CD4-positive, alpha-beta T cell treated with Interleukin-15 for 1 hour (primary cell): ENCODE data around the gene SMYD1.

Experiments used
- DNase-seq: peaks from one replicate; pipeline ENCODE4 v3.0.0-alpha.2; 2020

Gene SMYD1

DNA sequence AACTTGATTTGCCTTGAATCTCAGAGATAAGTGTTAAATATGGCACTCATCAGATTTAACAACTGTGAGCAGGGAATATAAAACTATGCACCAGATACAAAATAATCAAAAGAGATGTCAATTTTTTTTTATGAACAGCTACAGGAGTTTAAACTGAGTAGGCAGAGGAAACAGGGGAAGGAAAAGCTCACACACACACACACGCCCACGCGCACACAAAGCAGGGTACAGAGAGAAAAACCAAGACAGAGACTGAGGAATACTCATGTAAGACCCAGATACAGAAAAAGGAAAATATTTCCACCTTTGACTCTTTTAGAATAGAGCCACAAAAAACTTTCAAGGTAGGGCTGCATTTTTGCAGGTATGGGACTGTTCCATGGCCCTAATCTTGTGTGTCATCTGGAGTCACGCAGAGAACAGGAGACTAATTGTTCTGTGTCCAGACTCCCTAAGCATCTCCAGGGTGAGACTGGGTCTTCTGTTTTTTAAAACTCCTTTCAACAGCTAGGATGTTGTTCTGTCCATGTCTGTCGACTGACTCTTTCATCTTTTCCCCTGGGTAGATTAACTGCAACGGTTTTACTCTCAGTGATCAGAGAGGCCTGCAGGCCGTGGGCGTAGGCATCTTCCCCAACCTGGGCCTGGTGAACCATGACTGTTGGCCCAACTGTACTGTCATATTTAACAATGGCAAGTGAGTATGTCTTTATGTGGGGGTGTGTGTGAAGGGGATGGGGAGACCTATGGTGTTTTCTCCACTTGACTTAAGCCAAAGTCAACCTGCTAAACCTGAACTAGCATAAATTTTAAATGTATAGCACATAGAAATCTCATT lies 23.0 kb downstream of the SMYD1 start:
- DNase-seq: no peak

GRCh38 chr2:88091943-88092342 lies 24.3 kb downstream of the SMYD1 start:
- DNase-seq: no peak

DNA sequence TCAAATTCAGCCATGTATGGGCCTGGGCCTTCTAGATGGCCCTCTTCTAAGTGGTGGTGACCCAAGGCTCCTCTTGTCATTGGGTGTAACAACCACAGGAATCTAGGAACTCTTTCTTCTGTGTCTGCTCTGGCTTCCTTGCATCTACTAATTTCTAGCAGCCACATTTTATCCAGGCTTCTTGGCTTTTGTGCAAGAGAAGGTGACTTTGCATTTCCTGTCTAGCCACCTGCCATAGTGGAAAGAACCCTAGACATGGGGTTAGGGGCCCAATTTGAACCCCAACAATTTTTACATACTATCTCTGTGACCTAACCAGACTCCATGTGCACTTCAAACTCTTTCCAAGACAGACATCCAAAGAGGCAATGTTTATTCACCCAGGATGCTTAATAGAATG lies 25.1 kb downstream of the SMYD1 start:
- DNase-seq: no peak

GRCh38 chr2:88095022-88095421 lies 27.4 kb downstream of the SMYD1 start:
- DNase-seq: no peak

GRCh38 chr2:88096708-88097107 lies 29.1 kb downstream of the SMYD1 start:
- no peak for DNase-seq

DNA sequence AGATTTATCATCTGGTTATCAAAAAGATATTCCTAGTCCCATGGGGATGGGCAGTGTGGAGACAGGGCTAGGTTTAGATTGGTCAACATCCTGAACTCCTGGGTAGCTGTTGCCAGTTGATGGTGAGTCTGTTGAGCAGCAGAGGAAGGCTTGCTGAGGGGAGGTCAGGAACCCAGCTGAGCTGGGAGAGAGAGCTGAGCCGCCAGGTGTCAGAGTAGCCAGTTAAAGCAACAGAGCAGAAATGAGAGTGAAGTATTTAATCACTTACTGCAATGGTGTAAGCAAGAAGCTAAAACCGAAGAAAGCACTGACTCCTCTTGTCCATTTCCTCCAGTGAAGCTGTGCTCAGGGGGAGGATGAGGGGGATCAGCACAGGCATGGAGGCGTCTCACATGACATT lies 29.6 kb downstream of the SMYD1 start:
- no peak for DNase-seq

DNA sequence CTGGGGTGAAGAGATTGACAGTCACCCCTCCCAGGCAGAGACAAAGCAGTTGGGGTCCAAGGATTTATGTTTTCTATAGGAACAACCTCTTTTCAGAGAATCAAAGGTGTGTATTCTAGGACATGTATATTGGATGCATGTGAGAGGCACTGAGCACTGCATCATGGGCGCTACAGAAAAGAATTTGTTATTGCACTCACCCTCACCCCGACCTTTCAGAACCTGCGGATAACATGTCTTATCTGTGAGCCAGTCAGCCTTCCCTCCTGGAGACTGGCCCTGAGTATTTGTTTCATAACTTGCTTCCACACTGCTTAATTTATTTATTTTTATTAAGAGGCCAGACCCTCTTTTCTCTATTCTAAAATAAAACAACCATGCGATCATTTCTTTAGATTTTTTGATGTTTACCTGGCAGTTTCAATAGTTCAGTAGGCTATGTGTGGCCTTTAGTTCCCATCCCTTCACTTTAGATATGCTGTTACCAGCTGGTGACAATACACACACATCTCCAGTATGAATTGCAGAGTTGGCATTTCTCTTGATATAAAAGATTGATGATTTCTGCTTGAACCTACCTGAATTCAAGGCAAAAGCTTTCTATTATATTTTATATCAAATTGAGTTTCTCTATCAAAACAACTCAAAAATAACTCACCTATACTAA lies 30.4 kb downstream of the SMYD1 start:
- DNase-seq: no peak

GRCh38 chr2:88098558-88098900 lies 30.9 kb downstream of the SMYD1 start:
- DNase-seq: no peak

DNA sequence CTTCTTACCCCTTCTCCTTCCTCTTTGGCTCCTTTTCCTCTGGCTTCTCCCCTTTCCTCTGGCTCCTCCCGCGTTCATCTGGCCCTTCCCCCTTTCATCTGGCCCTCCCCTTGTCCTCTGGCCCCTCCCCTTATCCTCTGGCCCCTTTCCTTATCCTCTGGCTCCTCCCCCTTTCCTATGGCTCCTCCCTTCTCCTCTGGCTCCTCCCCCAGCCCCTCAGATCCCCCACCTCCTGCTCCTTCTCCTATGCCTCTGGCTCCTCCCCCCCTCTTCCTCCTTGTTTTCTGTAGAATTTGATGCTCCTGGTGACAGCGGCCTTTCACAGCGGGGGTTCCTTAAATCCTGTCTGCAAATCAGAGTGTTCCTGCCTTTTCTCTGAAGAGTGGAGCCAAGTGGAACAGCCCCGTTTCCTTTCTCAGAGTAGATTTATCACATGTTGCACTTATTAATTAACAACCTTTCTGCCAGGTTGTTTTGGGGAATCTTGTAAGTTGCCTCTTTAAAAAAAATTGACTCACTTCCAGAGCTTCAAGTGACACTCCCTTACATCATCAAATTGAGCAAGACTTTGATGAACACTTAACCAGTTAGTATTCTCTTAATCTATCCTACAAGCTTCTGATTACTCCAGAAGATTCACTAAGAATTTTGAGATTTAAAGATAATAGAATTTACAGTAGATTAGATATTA lies 32.3 kb downstream of the SMYD1 start:
- no peak for DNase-seq

DNA sequence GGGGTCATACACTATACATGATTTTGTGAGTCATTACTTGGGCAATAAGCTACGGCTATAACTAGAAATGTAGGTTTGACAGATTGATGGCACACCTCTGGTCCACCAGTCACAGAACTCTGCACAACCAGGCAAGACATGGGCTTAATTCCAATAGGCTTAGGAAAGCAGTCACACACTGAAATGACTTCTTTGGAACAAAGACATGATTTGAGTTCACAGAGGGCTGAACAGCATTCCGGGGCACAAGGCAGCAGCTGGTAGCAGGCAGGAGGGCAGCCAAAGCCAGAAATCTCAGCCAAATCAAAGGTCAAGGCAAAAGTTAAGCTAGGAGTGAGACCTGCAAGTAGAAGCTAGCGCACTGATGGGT lies 32.8 kb downstream of the SMYD1 start:
- no peak for DNase-seq

GRCh38 chr2:88108796-88109195 lies 41.2 kb downstream of the SMYD1 start:
- DNase-seq: no peak

DNA sequence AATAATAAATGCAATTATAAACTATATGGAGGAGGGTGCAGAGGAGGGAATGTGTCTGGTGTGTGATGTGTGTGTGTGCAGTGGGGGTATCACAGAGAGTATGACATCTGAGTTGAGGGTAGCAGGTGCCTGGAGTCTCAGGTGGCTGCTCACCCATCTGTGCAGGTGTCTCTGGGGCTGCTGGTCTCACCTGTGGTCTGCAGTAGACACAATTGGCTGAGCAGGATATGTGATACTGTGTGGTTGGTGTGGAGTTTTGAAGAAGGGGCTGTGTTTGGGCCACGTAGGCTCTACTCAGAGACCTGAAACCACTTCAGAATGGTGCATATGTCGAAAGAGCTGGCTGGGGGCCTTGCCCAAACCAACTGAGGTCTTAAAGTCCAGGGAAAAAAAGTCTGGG lies 43.2 kb downstream of the SMYD1 start:
- DNase-seq: no peak

DNA sequence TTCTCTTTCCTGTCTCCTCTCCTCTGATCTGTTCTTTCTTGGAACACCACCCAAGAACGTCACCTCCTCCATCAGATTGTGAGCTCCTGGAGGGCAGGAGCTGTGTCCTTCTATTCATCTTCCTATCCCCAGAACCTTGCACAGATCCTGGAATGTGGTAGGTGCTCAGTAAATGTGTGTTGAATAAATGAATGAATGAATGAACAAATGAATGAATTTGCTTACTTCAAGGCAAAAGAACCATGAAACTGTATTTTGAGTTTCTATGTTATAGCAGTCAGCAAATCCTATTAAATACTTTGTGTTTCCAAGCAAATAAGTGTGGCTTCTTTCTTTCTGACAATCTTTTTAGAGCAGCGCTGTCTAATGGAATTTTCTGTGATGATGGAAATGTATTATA lies 45.4 kb downstream of the SMYD1 start:
- no peak for DNase-seq

DNA sequence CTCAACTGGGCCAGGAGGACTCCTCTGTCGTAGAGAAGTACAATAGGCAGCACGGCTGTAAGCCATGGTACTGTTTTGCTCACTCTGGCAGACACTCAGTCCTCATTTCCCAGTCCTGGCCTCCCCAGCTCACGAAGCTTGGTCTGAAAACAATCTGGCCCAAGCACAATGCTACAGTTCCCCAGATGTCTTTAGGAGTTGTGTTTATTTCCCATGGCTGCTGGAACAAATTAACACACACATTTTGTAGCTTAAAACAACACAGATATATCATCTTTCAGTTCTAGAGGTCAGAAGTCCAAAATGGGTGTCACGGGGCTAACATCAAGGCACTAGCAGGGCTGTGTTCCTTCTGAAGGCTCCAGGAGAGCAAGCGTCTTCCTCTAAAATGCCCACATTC lies 47.3 kb downstream of the SMYD1 start:
- DNase-seq: no peak

DNA sequence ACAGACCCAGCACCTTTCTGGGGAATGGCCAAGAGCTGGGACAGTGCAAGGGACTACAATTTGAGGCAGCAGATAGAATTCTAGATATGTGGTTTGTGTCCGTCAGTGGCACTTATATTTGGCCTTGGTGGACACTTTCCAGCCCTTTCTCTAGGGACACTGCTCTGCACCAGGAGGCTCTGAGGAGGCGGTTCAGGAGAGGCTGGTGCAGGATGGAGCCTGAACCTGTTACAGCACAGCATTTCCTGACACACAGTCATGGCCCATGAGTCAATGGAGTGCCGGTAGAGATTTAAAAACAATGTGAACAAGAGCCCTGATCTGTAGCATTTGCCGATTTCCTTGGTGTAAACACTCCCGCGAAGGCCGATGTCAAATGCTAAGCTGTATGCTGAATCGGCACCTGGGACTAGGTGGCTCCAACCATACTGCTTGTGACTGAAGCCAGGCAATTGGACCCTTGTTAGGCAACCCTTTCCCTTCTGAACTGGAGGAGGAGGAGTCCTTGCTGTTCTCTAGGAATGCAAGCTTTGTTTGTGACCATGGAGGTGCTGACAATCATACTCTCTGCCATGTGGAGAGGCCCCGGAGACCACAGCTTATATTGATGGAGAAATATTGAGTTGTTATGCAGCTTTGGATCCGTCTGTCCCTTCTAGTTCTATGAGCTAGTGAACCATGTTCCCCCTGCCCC lies 48.3 kb downstream of the SMYD1 start:
- DNase-seq: no peak

DNA sequence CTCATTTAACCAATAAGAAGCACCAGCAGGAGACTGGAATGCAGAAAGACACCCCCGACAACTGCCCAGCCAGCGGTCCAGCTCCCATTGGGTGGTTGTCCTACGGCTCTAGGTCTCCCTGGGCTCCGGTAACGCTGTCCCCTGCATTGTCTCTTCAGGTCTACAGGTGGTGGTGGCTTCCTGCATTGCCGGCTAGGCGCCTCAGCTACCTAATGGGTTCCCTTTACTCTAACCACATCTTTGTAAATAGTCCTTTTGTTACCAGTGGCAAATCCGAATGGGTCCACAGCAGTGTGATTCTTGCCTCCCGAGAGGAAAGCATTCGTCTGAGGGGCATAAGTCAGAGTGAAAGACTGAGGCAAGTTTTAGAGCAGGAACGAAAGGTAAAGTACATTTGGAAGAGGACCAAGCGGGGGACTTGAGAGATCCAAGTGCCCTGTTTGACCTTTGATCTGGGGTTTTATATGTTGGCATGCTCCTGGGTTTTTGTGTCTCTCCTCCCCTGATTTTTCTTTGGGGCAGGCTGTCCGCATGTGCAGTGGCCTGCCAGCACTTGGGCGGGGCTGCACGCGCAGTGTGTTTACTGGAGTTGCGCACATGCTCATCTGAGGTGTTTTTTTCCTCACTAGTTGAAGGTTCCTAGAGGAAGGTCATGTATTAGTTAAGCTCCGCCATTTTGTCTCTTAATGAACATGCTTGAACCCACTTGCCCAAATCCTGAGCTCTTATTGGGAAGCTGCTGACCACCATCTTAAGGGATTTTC lies 49.2 kb downstream of the SMYD1 start:
- DNase-seq: no peak

- DNase-seq: no peak
Measured at GRCh38 chr2:88117973-88118372, 50.3 kb downstream of the SMYD1 start.

DNA sequence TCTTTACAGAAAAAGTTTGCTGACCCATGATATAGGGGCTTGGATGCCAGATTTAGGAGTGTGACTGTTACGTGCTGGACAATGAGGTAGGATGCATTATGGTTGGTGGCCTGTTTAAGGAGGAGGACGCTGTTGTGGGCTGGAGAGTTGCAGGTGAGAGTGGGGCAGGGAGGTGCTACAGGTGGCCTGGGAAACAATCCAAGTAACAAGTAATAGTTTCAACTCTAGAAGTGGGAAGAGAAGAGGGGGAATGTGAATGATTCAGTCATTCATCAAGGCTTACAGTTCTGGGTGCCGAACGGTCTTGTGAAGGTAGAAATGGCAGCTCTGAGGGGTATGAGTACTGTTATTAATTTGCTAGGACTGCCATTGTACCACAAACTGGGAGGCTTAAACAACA lies 54.1 kb downstream of the SMYD1 start:
- no peak for DNase-seq

- DNase-seq: no peak
Measured at GRCh38 chr2:88122141-88122884, 54.7 kb downstream of the SMYD1 start.

DNA sequence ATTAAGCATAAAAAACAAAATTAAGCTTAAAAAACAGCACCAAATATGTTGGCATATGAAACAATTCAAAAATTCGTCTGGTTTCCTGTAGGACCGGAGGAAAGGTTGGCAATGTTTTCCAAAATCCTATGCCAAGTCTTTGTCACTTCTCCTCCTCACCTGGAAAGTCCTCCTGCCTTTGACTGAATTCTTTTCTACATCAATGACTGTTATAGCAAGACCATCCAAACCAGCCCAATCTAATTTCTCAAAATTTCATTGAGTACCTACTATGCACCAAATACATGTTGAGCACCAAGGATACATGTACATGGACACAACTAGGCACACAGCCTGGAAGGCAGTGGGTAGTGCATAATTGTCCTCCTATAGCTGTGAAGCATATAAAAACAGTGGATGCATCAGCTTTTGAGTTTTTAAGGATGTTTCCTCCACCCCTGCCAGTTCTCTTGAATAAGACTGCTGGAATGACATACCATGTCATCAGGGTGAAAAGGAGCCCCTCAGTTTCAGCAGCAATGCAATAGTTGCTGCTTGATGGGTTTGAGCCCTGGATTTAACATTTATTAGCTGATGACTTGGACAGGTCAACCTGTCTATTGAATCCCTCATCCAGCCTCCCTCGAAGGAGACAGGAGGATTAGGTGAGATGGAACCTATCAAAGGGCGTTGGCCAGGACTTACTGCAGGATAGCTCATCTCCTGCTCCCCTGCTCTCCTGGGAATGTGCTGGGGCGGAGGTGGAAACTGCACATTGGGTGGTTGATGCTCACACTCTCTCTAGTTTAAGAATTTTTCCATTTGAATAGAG lies 55.7 kb downstream of the SMYD1 start:
- no peak for DNase-seq
